Activated naive CD4-positive, alpha-beta T cell treated with Interleukin-2 at 50 U/mL for 16 hours (primary cell): ENCODE measurements around the gene KCNH1.

Experiments
- DNase-seq: peaks from one replicate; pipeline ENCODE4 v3.0.0-alpha.2; 2020

Gene KCNH1

DNA sequence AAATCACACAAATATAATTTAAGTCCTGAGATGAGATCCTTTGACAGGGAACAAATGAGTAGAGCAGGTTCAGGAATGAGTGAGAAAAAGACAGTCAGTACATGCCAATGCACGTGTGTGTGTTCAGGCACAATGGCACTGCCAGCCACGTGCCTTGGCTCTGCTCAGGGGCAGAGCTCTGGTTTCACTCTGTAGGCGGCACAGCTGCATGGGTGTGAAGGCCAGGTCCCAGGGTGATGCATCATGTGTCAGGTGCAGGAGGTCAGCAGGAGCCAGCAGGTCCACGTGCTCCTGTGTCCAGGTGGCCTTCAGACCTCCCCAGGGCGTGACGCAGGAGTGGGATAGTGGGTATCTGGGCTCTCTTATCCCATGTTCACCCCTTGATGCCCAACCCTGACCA is 386.1 kb downstream of the KCNH1 start:
- no peak for DNase-seq

DNA sequence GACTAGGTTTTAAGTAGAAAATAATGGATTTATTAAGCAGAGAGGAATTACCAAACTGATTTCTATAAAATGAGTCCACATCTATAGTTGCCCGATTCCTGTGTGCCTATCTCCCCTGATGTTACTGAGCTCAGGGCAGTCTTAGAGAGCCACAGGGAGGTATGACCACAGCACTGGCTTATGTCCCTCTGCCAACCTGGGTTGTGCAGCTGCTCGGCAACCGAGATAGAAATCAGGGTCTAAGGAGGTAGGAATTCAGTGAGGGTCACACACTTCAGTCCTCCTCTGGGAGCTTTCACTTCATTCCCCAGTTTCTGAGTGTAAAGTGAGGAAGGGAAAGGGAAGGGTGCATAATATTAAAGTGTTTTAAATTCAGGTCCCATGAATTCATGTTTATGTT is 386.8 kb downstream of the KCNH1 start:
- no peak for DNase-seq

GRCh38 chr1:210746024-210746731 is 387.8 kb downstream of the KCNH1 start:
- no peak for DNase-seq

DNA sequence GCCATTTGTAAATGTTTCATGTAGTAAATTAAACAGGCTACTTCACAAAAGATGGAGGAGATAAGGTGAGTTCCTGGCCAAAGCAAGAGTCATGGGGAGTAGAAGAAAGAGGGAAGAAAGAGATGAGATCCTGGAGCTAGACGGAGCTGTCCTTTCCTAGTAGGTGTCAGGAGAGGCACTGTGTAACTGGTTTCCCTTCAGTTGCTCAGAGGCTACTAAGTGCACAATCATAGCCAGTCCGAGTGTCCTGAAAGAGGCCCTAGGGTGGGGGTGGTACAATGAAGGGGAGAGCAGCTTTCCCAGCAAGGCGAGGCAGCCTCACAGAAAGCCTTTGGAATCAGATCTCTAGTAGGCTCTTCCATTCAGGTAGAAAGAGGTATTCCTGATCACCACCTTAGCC is 390.9 kb downstream of the KCNH1 start:
- DNase-seq = no peak

- DNase-seq = no peak
These were observed 392.4 kb downstream of the KCNH1 start for GRCh38 chr1:210741564-210741963.

GRCh38 chr1:210739627-210740026 is 394.3 kb downstream of the KCNH1 start:
- no peak for DNase-seq

- DNase-seq = no peak
These were observed 395.7 kb downstream of the KCNH1 start for GRCh38 chr1:210738256-210738655.

- DNase-seq = no peak
These were observed 397.2 kb downstream of the KCNH1 start for GRCh38 chr1:210736713-210737112.

- DNase-seq = no peak
These were observed 402.4 kb downstream of the KCNH1 start for GRCh38 chr1:210731597-210731996.

GRCh38 chr1:210731193-210731592 is 402.8 kb downstream of the KCNH1 start:
- DNase-seq = no peak

DNA sequence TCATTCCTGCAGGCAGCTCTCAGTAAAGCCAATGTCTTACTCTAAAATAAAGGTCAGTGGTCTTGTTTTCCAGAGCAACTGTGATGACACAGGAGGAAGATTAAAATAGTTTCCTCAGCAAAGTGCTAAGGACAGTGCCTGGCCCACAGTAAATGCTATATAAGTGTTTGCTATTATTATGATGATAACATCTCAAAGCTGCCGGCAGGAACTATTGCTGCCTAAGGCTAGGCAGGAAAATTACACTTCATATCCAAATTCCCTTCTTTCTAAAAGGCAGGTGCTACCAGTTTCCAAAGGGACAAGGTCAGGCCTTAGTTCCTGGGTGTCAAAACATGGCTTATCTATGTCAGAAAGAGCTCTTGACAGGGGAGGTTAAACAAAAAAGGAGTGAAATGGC is 403.9 kb downstream of the KCNH1 start:
- no peak for DNase-seq

DNA sequence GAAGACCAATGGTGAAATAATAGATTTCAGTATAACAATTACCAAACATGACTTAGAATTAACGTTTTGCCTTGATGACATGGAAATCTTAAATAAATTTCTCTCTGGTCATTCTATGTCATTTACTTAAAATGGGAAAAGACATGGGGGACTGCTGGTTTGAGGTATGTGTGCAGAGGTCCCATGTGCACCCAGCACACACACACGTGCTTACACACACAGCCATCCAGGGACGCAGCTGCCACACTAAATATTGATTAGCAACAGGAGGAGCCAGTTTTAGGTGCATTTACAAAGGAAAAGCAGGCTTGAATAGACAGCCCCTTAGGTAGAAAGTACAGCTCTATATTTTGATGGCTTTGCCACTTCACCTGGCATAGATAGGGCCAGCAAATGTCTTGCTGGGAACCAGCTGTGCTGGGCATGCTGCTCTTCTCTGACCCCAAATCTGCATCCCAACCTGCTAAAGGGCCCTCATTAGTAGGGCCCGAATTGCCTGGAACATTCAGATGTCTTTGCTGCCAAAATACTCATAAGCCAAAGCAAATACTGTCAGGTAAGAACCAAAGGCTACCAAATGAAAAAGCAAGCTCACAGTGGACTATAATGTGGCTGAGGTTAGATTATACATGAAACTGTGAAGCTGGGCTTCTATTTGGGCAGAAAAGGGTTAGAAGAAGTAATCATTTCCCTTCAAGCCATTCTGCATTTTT is 405.4 kb downstream of the KCNH1 start:
- no peak for DNase-seq

- DNase-seq = no peak
These were observed 406.2 kb downstream of the KCNH1 start for GRCh38 chr1:210727709-210728108.

- DNase-seq = no peak
These were observed 407.3 kb downstream of the KCNH1 start for GRCh38 chr1:210726621-210727020.

GRCh38 chr1:210724768-210725167 is 409.2 kb downstream of the KCNH1 start:
- no peak for DNase-seq

DNA sequence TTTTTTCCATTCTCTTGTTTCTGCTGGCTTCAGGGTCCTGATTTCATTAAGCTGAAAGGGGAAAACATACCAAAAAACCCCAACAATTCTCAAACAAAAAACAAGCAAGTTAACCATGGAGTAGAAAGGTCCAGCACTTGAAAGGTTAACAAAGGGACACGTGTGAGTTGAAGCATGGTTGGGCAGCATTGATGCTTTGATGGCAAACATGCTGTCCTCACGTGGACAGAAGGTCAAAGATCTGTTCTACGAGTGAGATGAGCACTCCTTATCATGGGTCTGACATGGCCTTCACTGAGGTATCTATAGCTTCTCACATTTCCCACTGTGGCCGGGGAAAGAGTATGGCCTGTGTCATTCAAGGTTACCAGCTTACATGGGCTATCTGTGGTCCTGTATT is 410.3 kb downstream of the KCNH1 start:
- DNase-seq = no peak

GRCh38 chr1:210722410-210723081 is 411.4 kb downstream of the KCNH1 start:
- DNase-seq = no peak

DNA sequence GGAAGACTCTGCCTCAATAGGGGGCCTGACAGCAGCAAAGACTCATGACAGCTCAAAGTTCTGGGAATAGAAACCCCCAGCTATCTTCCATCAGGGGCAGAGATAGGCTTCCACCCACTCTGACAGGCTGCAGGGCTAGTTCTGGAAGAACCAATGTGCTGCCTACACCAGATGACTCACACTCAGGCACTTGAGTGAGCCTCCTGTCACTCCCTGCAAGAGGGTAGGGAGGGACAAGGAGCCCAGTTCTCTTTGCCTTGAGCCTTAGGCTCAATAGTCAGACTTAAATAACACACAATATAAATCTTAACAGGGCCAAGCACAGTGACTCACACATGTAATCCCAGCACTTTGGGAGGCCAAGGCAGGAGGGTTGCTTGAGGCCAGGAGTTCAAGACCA is 418.9 kb downstream of the KCNH1 start:
- no peak for DNase-seq

GRCh38 chr1:210711825-210712612 is 421.9 kb downstream of the KCNH1 start:
- DNase-seq = no peak

DNA sequence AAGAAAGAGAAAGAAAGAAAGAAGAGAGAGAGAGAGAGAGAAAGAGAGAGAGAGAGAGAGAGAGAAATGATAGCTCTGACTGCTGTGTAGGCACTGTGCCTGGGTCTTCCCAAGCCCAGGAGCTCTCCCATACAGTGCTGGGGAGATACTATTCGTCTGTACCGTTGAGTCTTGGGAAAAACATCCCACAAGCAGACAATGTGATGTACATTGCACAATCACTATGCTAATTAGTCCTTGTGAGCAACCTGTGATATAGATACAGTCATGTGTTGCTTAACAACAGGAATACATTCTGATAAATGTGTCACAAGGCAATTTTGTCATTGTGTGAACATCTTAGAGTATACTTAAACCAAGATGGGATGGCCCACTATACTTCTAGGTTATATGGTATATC is 424.2 kb downstream of the KCNH1 start:
- no peak for DNase-seq

DNA sequence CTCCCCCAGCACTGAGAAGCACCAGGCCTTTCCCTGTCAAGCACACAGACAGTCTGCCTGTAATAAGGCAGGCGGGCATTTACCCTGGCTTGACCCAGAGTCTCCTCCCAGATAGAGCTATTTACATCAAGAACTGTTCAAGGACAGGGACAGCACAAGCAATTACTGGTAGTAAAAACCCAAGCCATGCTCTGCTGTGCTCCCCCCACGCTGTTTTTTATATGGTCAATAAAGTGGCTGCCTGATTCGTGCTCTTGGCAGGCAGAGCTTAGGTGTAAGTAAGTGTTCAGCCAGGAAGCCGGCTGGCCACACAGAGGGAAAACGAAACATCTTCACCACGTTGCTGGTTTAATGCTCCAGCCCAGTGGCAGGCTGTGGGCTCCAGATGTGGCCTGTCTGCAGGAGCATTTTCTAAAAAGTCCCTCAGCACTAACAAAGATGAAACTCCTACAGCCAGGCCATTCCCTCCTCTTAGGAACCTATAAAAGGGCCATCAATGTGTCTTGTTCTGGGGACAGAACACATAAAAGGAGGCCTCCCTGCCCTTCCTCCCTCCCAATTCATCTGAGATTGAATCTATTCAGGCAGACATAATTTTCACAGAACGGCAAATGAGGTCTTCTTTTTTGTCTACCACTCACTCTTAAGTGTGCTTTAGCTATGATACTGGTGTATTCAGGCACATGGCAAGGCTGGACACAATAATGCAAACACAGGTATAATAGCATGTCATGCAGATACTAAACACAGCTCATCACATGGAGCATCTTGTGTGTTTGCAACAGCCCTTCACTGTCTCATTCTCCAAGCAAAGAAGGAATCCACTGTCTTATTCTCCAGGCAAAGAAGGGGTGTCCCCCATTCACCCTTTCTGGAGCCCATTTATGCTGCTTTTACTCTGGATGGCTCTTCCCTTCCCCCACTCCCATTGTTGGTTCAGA is 426.4 kb downstream of the KCNH1 start:
- DNase-seq = no peak

DNA sequence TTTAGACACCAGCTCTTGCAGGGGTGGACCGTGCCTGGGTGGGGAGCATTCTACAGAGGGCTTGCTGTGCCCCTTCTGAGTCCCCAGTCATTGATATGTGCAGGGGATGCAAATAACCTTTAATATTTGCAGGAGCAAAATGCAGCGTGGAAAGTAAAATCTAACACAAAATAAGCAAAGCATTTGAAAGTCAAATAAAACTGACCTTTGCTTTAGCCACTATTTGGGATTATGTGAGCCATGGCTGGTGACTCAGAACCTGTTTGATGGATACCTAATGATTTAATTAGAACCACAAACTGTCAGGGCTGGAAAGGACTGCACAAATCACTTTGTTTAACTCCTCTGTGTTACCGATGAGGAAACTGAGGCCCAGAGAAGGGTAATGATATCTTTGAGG is 427.7 kb downstream of the KCNH1 start:
- DNase-seq = no peak
